HL-60 (cell line): Measurements from ENCODE around the gene LAMA4.
"Not testable (repeated sequence)": the region's sequence is repeated elsewhere in the genome, so short reads cannot be mapped to it uniquely, and the experiment has no call there.

Experiments
- DNase-seq, 2 experiments: peaks; one replicate each; pipeline ENCODE4 v3.0.0-alpha.2; 2010 to 2020; ENCODE audit warnings: low read depth in 1 of 2, low spot score in 1 of 2
- H3K27ac ChIP-seq: fragments of 250-450 bp; sonication (Bioruptor Pico); replicated peaks from 2 replicates; pipeline ENCODE4 v1.5.1; 2020; ENCODE audit warnings: mild to moderate bottlenecking, moderate library complexity
- H3K27me3 ChIP-seq: fragments of 250-450 bp; sonication (Bioruptor Pico); 2 replicates; pipeline ENCODE4 v1.5.1; 2021; ENCODE audit warnings: mild to moderate bottlenecking, moderate library complexity; ENCODE audit not compliant: insufficient read depth, poor library complexity, severe bottlenecking
- H3K4me3 ChIP-seq: replicated peaks from 2 replicates; pipeline ENCODE4 v1.5.1; 2011; ENCODE audit warnings: mild to moderate bottlenecking, control low read depth, low read length; ENCODE audit not compliant: insufficient read depth
- GABPA ChIP-seq: IDR thresholded peaks from 2 replicates; pipeline ENCODE4 v1.6.1; 2012; ENCODE audit warnings: low read depth
- POLR2AphosphoS5 ChIP-seq: IDR thresholded peaks from 2 replicates; pipeline ENCODE4 v1.6.1; 2012; ENCODE audit warnings: low read depth
- SPI1 ChIP-seq: IDR thresholded peaks from 2 replicates; pipeline ENCODE4 v1.6.1; 2012; ENCODE audit warnings: low read depth, mild to moderate bottlenecking, borderline replicate concordance
- TF ChIP-seq, protein P1 (sequence below): IDR thresholded peaks from 2 replicates; pipeline ENCODE4 v1.6.1; 2012; ENCODE audit warnings: low read depth; ENCODE audit not compliant: insufficient replicate concordance
- TF ChIP-seq, protein P2 (sequence below): IDR thresholded peaks from one replicate; pipeline ENCODE4 v1.5.1; 2011; ENCODE audit warnings: low read length, control low read depth, inconsistent platforms; ENCODE audit not compliant: insufficient read depth

Gene LAMA4

DNA sequence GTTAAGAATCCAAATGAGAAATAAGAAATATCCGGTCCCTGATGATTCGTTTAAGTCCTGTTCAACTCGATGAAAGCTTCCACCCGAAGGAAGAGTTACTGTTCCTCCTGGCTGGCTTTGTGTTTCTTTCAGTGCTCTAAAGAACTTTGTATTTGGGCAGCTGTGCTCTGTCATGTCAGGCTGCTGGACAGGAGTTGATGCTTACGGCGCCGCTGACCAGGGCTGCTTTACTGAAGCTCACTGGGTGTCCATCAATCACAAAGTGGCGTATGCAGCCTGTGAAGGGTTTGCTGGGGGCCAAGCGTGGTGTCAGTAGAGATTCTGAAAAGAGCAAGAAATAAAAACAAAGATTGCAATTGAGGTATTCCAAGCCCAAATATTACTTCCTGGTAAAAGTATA lies 145.1 kb downstream of the LAMA4 start:
- no peak for TF ChIP-seq SPI1
- no peak for TF ChIP-seq GABPA
- TF ChIP-seq, protein P1, sequence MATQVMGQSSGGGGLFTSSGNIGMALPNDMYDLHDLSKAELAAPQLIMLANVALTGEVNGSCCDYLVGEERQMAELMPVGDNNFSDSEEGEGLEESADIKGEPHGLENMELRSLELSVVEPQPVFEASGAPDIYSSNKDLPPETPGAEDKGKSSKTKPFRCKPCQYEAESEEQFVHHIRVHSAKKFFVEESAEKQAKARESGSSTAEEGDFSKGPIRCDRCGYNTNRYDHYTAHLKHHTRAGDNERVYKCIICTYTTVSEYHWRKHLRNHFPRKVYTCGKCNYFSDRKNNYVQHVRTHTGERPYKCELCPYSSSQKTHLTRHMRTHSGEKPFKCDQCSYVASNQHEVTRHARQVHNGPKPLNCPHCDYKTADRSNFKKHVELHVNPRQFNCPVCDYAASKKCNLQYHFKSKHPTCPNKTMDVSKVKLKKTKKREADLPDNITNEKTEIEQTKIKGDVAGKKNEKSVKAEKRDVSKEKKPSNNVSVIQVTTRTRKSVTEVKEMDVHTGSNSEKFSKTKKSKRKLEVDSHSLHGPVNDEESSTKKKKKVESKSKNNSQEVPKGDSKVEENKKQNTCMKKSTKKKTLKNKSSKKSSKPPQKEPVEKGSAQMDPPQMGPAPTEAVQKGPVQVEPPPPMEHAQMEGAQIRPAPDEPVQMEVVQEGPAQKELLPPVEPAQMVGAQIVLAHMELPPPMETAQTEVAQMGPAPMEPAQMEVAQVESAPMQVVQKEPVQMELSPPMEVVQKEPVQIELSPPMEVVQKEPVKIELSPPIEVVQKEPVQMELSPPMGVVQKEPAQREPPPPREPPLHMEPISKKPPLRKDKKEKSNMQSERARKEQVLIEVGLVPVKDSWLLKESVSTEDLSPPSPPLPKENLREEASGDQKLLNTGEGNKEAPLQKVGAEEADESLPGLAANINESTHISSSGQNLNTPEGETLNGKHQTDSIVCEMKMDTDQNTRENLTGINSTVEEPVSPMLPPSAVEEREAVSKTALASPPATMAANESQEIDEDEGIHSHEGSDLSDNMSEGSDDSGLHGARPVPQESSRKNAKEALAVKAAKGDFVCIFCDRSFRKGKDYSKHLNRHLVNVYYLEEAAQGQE: no peak
- no peak for TF ChIP-seq POLR2AphosphoS5
- TF ChIP-seq, protein P2, sequence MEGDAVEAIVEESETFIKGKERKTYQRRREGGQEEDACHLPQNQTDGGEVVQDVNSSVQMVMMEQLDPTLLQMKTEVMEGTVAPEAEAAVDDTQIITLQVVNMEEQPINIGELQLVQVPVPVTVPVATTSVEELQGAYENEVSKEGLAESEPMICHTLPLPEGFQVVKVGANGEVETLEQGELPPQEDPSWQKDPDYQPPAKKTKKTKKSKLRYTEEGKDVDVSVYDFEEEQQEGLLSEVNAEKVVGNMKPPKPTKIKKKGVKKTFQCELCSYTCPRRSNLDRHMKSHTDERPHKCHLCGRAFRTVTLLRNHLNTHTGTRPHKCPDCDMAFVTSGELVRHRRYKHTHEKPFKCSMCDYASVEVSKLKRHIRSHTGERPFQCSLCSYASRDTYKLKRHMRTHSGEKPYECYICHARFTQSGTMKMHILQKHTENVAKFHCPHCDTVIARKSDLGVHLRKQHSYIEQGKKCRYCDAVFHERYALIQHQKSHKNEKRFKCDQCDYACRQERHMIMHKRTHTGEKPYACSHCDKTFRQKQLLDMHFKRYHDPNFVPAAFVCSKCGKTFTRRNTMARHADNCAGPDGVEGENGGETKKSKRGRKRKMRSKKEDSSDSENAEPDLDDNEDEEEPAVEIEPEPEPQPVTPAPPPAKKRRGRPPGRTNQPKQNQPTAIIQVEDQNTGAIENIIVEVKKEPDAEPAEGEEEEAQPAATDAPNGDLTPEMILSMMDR: no peak
- no peak for DNase-seq
- Histone ChIP-seq H3K27ac (no peak overlapping the region), H3K4me3 (no peak overlapping the region), H3K27me3 (no peaks in the 10 kb centered on the region)

DNA sequence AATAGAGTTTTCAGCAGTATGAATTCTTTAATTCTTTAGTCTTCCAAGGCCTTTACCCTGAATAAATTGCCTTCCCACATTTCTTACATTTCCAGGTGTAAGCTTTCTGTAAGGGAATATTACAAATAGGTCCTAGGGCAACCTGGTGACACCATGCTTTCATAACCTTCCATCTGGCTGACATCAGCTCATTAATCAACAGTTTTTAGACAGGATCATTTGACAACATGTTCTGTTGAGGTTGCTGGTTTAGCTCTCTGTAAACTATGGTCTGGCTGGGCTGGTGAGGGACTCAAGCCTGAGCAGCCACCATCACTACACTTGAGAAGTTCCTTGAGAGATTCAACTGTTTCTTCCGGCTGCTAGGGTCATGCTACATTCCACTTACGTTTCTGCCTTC lies 147.8 kb downstream of the LAMA4 start:
- H3K4me3 ChIP-seq: no peak overlapping the region
- no peak for TF ChIP-seq GABPA
- no peak for TF ChIP-seq POLR2AphosphoS5
- TF ChIP-seq, protein P2: no peak
- TF ChIP-seq, protein P1: no peak
- no peak for TF ChIP-seq SPI1
- DNase-seq: no peak
- H3K27me3 ChIP-seq: no peaks in the 10 kb centered on the region
- no peak overlapping the region for H3K27ac ChIP-seq

DNA sequence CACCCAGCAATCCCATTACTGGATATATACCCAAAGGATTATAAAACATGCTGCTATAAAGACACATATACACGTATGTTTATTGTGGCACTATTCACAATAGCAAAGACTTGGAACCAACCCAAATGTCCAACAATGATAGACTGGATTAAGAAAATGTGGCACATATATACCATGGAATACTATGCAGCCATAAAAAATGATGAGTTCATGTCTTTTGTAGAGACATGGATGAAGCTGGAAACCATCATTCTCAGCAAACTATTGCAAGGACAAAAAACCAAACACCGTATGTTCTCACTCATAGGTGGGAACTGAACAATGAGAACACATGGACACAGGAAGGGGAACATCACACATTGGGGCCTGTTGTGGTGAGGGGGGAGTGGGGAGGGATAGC lies 148.3 kb downstream of the LAMA4 start:
- not testable (repeated sequence) for H3K27ac ChIP-seq, H3K27me3 ChIP-seq, H3K4me3 ChIP-seq, DNase-seq

DNA sequence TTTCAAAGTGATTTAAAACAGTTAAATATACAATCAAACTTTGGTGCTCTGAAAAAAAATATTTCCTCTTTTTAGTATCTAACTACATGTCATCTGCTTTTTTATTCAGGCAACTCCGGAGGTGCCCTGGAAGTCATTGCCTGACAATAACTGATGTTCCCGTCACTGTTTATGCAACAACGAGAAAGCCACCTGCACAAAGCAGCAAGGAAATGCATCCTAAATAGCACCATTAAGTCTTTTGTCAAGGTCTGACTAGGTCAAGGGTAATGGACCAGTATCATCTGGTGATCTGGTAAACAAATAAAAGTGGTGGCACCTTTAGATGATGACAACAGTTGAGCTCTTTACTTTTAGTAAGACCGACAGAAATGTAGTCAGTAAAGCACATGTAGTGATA lies 153.8 kb downstream of the LAMA4 start:
- TF ChIP-seq POLR2AphosphoS5 (no peak), GABPA (no peak), SPI1 (no peak)
- TF ChIP-seq, protein P2: no peak
- TF ChIP-seq, protein P1: no peak
- DNase-seq: no peak

More for the DNA sequence above, 153.8 kb downstream of the LAMA4 start:
- no peak overlapping the region for H3K27ac ChIP-seq
- H3K27me3 ChIP-seq: no peaks in the 10 kb centered on the region
- no peak overlapping the region for H3K4me3 ChIP-seq
